ENCODE results near the gene PDSS2. TPM values are rescaled to one million over a fixed set of nuclear protein-coding genes. Genes with fewer than 3 reads are reported as not detected.

Gene PDSS2
- polyA plus RNA-seq, 3 donors, result 10.1 to 13.9 (median 13.3) TPM

DNA sequence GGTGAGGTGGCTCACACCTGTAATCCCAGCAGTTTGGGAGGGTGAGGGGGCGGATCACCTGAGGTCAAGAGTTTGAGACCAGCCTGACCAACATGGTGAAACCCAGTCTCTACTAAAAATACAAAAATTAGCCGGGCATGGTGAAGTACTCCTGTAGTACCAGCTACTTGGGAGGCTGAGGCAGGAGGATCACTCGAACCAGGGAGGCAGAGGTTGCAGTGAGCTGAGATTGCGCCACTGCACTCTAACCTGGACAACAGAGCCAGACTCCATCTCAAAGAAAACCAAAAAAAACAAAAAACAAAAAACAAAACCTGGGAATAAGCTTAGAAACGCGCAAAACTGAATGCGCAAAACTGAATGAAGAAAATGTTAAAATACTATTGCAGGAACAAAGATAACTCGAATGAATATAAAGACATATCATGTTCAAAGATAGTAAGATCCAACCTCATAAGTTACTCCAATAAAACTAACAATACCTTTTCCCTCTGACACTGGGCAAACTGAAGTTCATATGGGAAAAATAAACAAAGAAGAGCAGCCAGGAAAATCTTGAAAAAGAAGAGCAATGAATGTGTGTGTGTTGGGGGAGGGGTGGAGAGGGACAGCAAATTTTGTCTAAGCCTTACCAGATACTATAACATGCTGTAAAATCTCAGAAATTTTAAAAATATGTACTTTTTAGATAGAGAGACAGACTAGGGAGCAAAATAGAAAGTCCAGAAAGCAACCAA lies 243.0 kb downstream of the PDSS2 start:
- no peaks in the 10 kb centered on the region for H4K20me1 ChIP-seq (ENCODE audit: insufficient read depth, low read length)
- no CpG with 5 or more reads among the region's 8 CpGs for WGBS (ENCODE audit: insufficient coverage)
- H3K27me3 ChIP-seq (ENCODE audit: control insufficient read depth in 2 of 2, insufficient read depth in 2 of 2, low read length in 2 of 2), result no peaks in the 10 kb centered on the region
- no peaks in the 10 kb centered on the region for H3K79me2 ChIP-seq (ENCODE audit: insufficient read depth, low read length)
- no peaks in the 10 kb centered on the region for H3K9me3 ChIP-seq (replicated peaks in 1 of 2; ENCODE audit: control insufficient read depth in 1 of 2, insufficient read depth in 1 of 2, low read length in 2 of 2)
- Mint-ChIP-seq H3K4me1 (peaks cover 2% of the 10 kb centered on the region), H3K27me3 (ENCODE audit: low read depth in 3 of 3) (peaks cover 0 to 3% (median 0%) of the 10 kb centered on the region in 3 donors), H3K9me3 (peaks cover 0 to 3% (median 0%) of the 10 kb centered on the region in 7 donors), H3K27ac (peak overlapping the region in 1 of 7 donors; percentile 21), H3K4me3 (no peak overlapping the region), H3K36me3 (peaks cover 0 to 5% of the 10 kb centered on the region in 2 donors)
- H2AFZ ChIP-seq (ENCODE audit: insufficient read depth, low read depth, low read length, poor library complexity, severe bottlenecking), result no peak overlapping the region
- TF ChIP-seq, protein P1, sequence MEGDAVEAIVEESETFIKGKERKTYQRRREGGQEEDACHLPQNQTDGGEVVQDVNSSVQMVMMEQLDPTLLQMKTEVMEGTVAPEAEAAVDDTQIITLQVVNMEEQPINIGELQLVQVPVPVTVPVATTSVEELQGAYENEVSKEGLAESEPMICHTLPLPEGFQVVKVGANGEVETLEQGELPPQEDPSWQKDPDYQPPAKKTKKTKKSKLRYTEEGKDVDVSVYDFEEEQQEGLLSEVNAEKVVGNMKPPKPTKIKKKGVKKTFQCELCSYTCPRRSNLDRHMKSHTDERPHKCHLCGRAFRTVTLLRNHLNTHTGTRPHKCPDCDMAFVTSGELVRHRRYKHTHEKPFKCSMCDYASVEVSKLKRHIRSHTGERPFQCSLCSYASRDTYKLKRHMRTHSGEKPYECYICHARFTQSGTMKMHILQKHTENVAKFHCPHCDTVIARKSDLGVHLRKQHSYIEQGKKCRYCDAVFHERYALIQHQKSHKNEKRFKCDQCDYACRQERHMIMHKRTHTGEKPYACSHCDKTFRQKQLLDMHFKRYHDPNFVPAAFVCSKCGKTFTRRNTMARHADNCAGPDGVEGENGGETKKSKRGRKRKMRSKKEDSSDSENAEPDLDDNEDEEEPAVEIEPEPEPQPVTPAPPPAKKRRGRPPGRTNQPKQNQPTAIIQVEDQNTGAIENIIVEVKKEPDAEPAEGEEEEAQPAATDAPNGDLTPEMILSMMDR (IDR thresholded peaks at IDR 0.05), result no peak
- no peak overlapping the region for H3K4me3 ChIP-seq (replicated peaks in 1 of 3; ENCODE audit: low read depth in 2 of 3, low read length in 3 of 3)
- DNase-seq, result no peak
- no peaks in the 10 kb centered on the region for H3K36me3 ChIP-seq (replicated peaks in 1 of 2; ENCODE audit: control insufficient read depth in 1 of 2, insufficient read depth in 2 of 2, low read length in 2 of 2)
- no peaks in the 10 kb centered on the region for H3K4me1 ChIP-seq (ENCODE audit: control insufficient read depth in 1 of 2, insufficient read depth in 2 of 2, low read length in 2 of 2)
- H3K9ac ChIP-seq (ENCODE audit: insufficient read depth, low read length, poor library complexity, severe bottlenecking), result no peak overlapping the region
- intact Hi-C loops (cut with micrococcal nuclease), result no loop called here
- H3K27ac ChIP-seq (ENCODE audit: low read depth in 1 of 2, low read length in 2 of 2), result no peak overlapping the region
- no peak overlapping the region for H3K4me2 ChIP-seq (replicated peaks; ENCODE audit: extremely low read depth, low read length, poor library complexity, severe bottlenecking)

DNA sequence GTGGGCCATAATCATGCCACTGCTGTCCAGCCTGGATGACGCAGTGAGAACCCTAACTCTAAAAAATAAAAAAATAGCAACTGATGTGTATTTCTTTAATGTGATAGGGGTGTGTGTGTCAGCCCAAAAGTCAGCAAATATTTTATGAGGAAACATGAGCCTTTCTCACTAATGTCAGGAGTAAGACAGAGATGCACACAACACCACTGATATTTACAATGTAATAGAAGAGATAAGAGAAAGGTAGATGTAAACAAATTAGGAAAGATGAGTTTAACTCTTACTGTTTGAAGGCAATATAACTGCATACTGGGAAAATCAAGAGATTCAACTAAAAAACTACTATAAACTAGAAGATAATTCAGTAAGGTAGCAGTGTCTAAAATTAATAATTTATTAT lies 244.0 kb downstream of the PDSS2 start:
- Histone ChIP-seq H4K20me1 (ENCODE audit: insufficient read depth, low read length) (no peaks in the 10 kb centered on the region), H3K36me3 (replicated peaks in 1 of 2; ENCODE audit: control insufficient read depth in 1 of 2, insufficient read depth in 2 of 2, low read length in 2 of 2) (no peaks in the 10 kb centered on the region), H3K79me2 (ENCODE audit: insufficient read depth, low read length) (no peaks in the 10 kb centered on the region), H3K4me1 (ENCODE audit: control insufficient read depth in 1 of 2, insufficient read depth in 2 of 2, low read length in 2 of 2) (no peaks in the 10 kb centered on the region), H3K9me3 (replicated peaks in 1 of 2; ENCODE audit: control insufficient read depth in 1 of 2, insufficient read depth in 1 of 2, low read length in 2 of 2) (no peaks in the 10 kb centered on the region), H3K27me3 (ENCODE audit: control insufficient read depth in 2 of 2, insufficient read depth in 2 of 2, low read length in 2 of 2) (no peaks in the 10 kb centered on the region), H3K4me3 (replicated peaks in 1 of 3; ENCODE audit: low read depth in 2 of 3, low read length in 3 of 3) (no peak overlapping the region), H3K27ac (ENCODE audit: low read depth in 1 of 2, low read length in 2 of 2) (no peak overlapping the region), H3K4me2 (replicated peaks; ENCODE audit: extremely low read depth, low read length, poor library complexity, severe bottlenecking) (no peak overlapping the region), H3K9ac (ENCODE audit: insufficient read depth, low read length, poor library complexity, severe bottlenecking) (no peak overlapping the region), H2AFZ (ENCODE audit: insufficient read depth, low read depth, low read length, poor library complexity, severe bottlenecking) (no peak overlapping the region)
- peaks cover 3 to 4% of the 10 kb centered on the region in 2 donors for H3K36me3 Mint-ChIP-seq
- H3K9me3 Mint-ChIP-seq, result peaks cover 0 to 3% (median 0%) of the 10 kb centered on the region in 7 donors
- WGBS (ENCODE audit: insufficient coverage), result no CpG with 5 or more reads among the region's 1 CpG
- H3K4me3 Mint-ChIP-seq, result no peak overlapping the region
- no peak overlapping the region for H3K27ac Mint-ChIP-seq
- H3K4me1 Mint-ChIP-seq, result peaks cover 2% of the 10 kb centered on the region
- peaks cover 0 to 3% (median 0%) of the 10 kb centered on the region in 3 donors for H3K27me3 Mint-ChIP-seq (ENCODE audit: low read depth in 3 of 3)
- TF ChIP-seq, protein P1 (IDR thresholded peaks at IDR 0.05), result no peak
- DNase-seq, result no peak
- intact Hi-C loops (cut with micrococcal nuclease), result no loop called here
